ENCODE data around the gene DNER. TPM values are rescaled to one million over a fixed set of nuclear protein-coding genes. Genes with fewer than 3 reads are reported as not detected.

The DNER gene
- total and polyA plus RNA-seq, 2 of the 4 experiments (the other 2 are of a cell fraction), result under 0.01 to 0.14 TPM

- H2AK5ac ChIP-seq (ENCODE audit: low read depth, low read length), result no peak overlapping the region
- no peak overlapping the region for H3K27ac ChIP-seq (ENCODE audit: insufficient read depth, low read length)
- H3K18ac ChIP-seq (ENCODE audit: low read depth, low read length), result no peak overlapping the region
- CTCF ChIA-PET, result no interaction called here
- H3K27me3 ChIP-seq (ENCODE audit: control insufficient read depth, insufficient read depth, low read length), result no peaks in the 10 kb centered on the region
- no peaks in the 10 kb centered on the region for H3K79me1 ChIP-seq (ENCODE audit: low read depth in 1 of 2, low read length in 2 of 2)
- H4K91ac ChIP-seq (ENCODE audit: insufficient read depth, low read depth, low read length), result no peak overlapping the region
- no peak overlapping the region for H4K8ac ChIP-seq (ENCODE audit: low read depth in 2 of 2, low read length in 2 of 2)
- H2BK15ac ChIP-seq (ENCODE audit: low read depth, low read length), result no peak overlapping the region
- BruUV-seq (replicated peaks), result no TSS peak
- POLR2A ChIA-PET (ENCODE audit: unreplicated experiment), result no interaction called here
- H2BK120ac ChIP-seq (ENCODE audit: low read depth, low read length), result no peak overlapping the region
- H3K4ac ChIP-seq (ENCODE audit: low read depth, low read length), result no peak overlapping the region
- no peaks in the 10 kb centered on the region for H4K20me1 ChIP-seq (ENCODE audit: insufficient read depth, low read length)
- no peaks in the 10 kb centered on the region for H3K9me1 ChIP-seq (ENCODE audit: insufficient read depth, low read length)
- H2BK20ac ChIP-seq (ENCODE audit: low read depth, low read length), result no peak overlapping the region
- intact Hi-C loops (cut with micrococcal nuclease) (no loop called here), in situ Hi-C loops (cut with MboI; ENCODE audit: low sequenced_read_pairs) (no loop called here), dilution Hi-C loops (cut with HindIII; ENCODE audit: low sequenced_read_pairs, unreplicated experiment) (no loop called here)
- H2AK9ac ChIP-seq (replicated peaks; ENCODE audit: low read depth, low read length, poor library complexity), result no peak overlapping the region
- ATAC-seq (ENCODE audit: low read depth) (no peak), DNase-seq (no peak)
- H3K9me3 ChIP-seq (ENCODE audit: control insufficient read depth, insufficient read depth, low read length), result 0 out of 2 replicates have a peak, but pooled peaks cover 6% of the 10 kb centered on the region
- H3K23ac ChIP-seq (ENCODE audit: low read depth, low read length), result no peak overlapping the region
- H2BK5ac ChIP-seq (ENCODE audit: low read depth, low read length, poor library complexity, severe bottlenecking), result no peak overlapping the region
- no peak overlapping the region for H4K5ac ChIP-seq (ENCODE audit: low read depth, low read length)
- H3K36me3 ChIP-seq (ENCODE audit: control insufficient read depth, insufficient read depth, low read length), result no peaks in the 10 kb centered on the region
- TF ChIP-seq CHD1 (IDR thresholded peaks at IDR 0.05; ENCODE audit: low read depth, low read length) (no peak), CTCF (conservative IDR thresholded peaks at IDR 0.05; ENCODE audit: low read depth, low read length) (no peak)
- WGBS, 2 experiments (ENCODE audit: extremely low coverage in 2 of 2, insufficient read length in 1 of 2), result 80% methylated on average over 1 of the region's 6 CpGs; no CpG with 5 or more reads in 1 of the 2 experiments
- H3K4me1 ChIP-seq (ENCODE audit: control insufficient read depth, insufficient read depth, low read length), result no peaks in the 10 kb centered on the region
- H3K4me3 ChIP-seq (ENCODE audit: insufficient read depth, low read depth, low read length), result no peak overlapping the region
- no peak overlapping the region for H3K4me2 ChIP-seq (ENCODE audit: low read depth, low read length)
- H3K14ac ChIP-seq (replicated peaks; ENCODE audit: low read depth, low read length), result no peak overlapping the region
- no peak overlapping the region for H3K56ac ChIP-seq (ENCODE audit: extremely low read depth, insufficient read depth, low read length)
- no peak overlapping the region for H3K9ac ChIP-seq (ENCODE audit: low read depth, low read length)
- no peak overlapping the region for H2AFZ ChIP-seq (replicated peaks; ENCODE audit: low read length, poor library complexity)
Observed at GRCh38 chr2:229674830-229675530, 39.4 kb downstream of the DNER start.

Measured in IMR-90 (cell line).